H1 (cell line): Measurements from ENCODE around the gene SLC13A2. TPM values are rescaled to one million over a fixed set of nuclear protein-coding genes. Genes with fewer than 3 reads are reported as not detected.

ENCODE experiments used
- CHD7 ChIP-seq: fragments of 300-600 bp; sonication (generic); IDR thresholded peaks from 2 replicates; pipeline ENCODE4 v1.7.1; 2012; ENCODE audit warnings: low read length, moderate library complexity, mild to moderate bottlenecking, inconsistent platforms; ENCODE audit not compliant: insufficient replicate concordance
- TCF12 ChIP-seq: IDR thresholded peaks from 2 replicates; pipeline ENCODE4 v1.6.1; 2011; ENCODE audit warnings: low read depth, mild to moderate bottlenecking, low read length
- polyA plus RNA-seq, 7 experiments: library from polyadenylated mRNA; depleted of rRNA in 3 of 7; stranded (reverse) in 5 of 7; unstranded in 2 of 7; fragments of >200 nt in 5 of 7; fragments of 200-250 nt in 2 of 7; gene quantifications; 1 replicate in 5 of 7; 2 replicates in 1 of 7; 4 replicates in 1 of 7; pipeline versions ENCODE4 v1.2.1 to v1.2.3, GENCODE V29; 2011 to 2013; ENCODE audit warnings: missing spikeins in 2 of 7, mixed read lengths in 2 of 7
- total RNA-seq: library from RNA; stranded (reverse); fragmentation: NEBNext Ultra II Directional; extraction: Animal tissue kit (Norgen Biotek cat#: 25700); gene quantifications from 2 replicates; pipeline ENCODE4 v1.2.1, GENCODE V29; 2021

SLC13A2 gene
- total and polyA plus RNA-seq, 2 of the 8 experiments (the other 6 are each of a cell fraction or from before 2014, with no cell fraction given): not detected

- no peak for TF ChIP-seq CHD7
- no peak for TF ChIP-seq TCF12
Measured at GRCh38 chr17:28523876-28524275, 50.4 kb downstream of the SLC13A2 start (continued).
